Iris pigment epithelial cell (primary cell): ENCODE data around the gene ANGPTL4.
A peak's percentile ranks its signal among the peaks of the same experiment; 100 is the strongest.

ENCODE experiments used
- DNase-seq: peaks from one replicate; pipeline ENCODE4 v3.0.0-alpha.2; 2011; ENCODE audit warnings: low read depth

The ANGPTL4 gene

DNA sequence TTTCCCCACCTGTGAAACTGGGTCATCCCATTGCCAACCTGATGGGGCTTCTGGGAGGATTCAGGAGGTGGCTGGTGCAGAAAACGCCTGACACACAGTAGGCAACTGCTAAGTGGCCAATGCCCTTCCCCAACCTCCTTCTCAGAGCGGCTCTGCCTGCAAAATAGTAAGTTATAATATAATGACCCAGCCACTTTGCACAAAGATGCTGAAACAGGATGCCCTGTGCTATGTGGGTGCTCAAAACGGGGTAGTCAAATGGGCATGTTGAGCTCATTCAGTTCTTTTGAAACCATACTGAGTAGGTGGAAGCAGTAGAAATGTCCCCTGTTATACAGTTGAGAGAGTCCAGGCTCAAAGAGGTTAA lies 49.7 kb downstream of the ANGPTL4 start:
- DNase-seq, result no peak

DNA sequence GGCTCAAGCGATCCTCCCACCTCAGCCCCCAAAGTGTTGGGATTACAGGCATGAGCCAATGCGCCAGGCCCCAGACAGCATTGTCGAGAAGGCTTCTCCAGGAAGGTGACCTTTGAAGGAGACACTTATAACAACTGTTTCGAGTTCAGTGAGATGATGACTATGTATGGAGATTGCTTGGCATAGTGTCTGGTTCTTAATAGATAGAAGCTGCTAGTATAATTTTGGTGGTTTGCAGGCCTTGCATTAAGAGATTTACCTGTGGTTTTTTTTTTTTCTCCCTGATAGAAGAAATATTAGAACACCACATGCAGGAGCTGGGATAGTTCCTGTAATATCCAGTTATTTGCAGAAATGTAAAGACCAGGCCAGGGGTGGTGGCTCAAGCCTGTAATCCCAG lies 52.8 kb downstream of the ANGPTL4 start:
- DNase-seq, result no peak

DNA sequence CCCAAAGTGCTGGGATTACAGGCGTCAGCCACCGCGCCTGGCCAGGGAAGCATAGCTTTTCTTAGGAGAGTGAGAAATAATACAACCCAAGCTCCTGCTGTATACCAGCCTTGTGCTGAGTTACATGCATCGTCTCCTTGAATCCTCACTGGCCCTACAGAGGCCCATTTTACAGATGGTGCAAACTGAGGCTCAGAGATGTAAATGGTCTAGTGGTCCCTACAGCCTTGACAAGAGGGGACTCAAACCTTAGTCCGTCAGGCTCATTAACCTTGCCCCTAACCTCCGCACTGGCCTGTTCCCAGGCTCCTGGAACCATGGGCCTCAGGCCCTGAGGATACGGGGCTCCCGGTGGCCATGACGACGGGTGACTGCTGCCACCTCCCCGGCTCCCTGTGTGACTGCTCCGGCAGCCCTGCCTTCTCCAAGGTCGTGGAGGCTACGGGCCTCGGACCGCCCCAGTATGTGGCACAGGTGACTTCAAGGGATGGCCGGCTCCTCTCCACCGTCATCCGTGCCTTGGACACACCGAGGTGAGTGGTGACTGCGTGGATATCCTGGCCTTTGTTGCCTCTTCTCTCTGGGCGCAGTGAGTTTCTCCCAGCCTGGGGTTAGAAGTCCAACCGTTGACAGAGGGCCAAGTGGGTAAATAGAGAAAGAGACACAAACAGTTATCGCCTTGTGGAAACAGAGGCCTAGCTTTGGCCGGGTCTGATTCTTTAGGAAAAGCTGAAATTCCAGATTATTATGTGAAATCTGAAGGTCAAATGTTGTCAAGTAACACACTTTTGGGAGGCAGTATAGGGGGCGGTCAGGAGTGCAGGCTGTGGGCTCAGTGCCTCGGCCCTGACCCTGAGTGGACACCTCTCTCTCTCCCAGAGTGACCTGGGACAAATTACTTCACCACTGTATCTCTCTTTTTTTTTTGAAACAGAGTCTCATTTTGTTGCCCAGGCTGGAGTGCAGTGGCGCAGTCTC lies 57.8 kb downstream of the ANGPTL4 start:
- no peak for DNase-seq

DNA sequence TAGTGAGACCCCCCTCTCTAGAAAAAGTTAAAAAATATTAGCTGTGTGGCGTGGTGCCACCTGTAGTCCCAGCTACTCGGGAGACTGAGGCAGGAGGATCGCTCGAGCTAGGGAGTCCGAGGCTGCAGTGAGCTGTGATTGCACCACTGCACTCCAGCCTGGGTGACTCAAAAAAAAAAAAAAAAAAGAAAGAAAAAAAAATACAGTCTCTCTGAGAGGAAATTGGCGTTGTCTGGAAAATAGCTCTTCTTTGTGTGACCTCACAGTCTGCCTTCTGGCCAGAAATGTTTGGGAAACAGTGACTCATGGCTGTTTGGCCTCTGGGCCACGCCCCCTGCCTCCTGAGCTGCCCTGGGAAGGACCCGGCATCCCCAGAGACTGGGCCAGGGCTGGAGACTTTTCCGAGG lies 59.9 kb downstream of the ANGPTL4 start:
- DNase-seq, result peak; percentile 98
